CD4-positive, alpha-beta T cell treated with Interleukin-4 for 4 hours (primary cell): ENCODE results near the gene EIF3B.
"Not testable (repeated sequence)": the region's sequence is repeated elsewhere in the genome, so short reads cannot be mapped to it uniquely, and the experiment has no call there.

ENCODE experiments used
- DNase-seq: peaks from one replicate; pipeline ENCODE4 v3.0.0-alpha.2; 2020

Gene EIF3B

DNA sequence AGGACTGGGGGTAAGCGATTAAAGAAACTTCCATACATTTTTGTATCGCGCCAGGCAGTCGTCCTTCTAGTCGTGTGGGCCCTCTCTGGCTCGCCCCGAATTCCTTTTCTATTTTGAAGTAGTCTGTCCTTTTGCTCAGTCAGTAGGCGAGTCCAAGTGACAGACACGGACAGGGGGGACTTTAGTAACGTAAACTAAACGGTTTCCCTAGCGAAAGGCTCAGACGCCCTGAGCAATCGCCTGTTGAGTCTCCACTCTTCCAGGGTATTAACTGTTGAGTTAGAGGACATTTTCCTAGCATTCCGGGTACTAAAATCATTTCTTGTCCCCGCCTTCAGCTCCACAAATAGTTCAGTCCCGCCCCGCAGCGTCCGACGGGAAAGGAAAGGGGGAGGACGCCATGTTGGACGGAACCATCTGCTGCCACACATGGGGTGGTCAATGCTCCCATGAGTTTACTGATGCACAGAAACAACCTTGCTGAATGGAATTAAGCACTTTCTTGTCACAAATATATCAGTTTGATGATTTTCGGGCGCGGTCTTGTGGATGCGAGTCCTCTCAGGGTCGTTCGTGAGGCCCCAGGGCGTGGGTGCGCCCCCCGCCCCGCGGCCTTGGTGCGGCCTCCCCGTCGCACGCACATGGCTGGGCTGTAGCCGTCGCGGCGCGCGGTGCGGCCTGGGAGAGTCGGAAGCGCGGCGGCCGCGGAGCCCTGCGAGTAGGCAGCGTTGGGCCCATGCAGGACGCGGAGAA, at the start of gene EIF3B:
TSS of gene EIF3B (plus strand) at position 642 of the 753 bp plus-strand sequence. CDS start at position 737, 95 bp downstream.
- DNase-seq = peak; percentile 91

DNA sequence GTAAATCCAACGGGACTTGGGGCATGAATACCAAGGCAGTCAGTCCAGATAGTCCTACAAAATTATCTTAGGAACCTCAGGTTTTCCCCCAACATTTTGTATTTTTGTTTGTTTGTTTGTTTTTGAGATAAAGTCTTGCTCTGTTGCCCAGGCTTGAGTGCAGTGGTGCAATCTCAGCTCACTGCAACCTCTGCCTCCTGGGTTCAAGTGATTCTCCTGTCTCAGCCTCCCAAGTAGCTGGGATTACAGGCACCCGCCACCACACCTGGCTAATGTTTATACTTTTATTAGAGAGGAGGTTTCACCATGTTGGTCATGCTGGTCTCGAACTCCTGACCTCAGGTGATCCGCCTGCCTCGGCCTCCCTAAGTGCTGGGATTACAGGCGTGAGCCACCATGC, 49.4 kb upstream of the EIF3B start:
- DNase-seq = not testable (repeated sequence)

DNA sequence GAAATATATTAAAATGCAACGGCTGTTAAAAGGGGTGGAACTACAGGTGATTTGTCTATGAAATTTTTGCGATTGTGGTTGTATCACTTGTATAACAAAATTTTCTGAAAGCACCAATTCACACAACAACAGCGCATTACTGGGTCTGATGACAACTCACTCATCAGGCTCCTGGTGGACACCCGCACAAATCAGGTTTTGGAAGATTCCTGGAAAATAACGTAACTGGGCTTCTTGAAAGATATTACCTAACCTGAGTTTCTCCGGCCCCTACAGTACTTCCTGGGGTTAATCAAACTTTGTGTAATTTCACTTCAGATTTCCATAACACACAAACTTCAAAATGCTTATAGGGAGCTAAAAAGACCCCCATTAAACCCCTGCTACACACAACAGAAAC, 47.9 kb upstream of the EIF3B start:
- DNase-seq = no peak

DNA sequence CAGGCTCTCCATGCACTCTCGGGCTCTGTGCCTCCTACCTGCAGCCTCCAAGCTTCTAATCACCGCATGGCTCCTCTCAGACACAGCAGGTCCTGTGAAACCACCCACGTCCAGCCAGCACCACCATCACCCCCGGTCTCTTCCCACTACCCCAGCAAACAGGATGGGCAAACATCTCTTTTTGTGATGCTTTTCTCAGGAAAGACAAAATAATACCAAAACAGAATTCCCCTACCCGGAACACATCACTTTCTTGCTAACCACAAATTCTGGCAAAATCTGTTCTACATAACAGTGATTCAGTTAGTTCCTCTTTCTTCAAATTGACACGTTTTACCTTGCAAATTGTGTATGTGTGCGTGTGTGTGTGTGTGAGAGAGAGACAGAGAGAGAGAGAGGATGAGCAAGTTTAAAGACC, 46.9 kb upstream of the EIF3B start:
- peak; percentile 15 for DNase-seq

DNA sequence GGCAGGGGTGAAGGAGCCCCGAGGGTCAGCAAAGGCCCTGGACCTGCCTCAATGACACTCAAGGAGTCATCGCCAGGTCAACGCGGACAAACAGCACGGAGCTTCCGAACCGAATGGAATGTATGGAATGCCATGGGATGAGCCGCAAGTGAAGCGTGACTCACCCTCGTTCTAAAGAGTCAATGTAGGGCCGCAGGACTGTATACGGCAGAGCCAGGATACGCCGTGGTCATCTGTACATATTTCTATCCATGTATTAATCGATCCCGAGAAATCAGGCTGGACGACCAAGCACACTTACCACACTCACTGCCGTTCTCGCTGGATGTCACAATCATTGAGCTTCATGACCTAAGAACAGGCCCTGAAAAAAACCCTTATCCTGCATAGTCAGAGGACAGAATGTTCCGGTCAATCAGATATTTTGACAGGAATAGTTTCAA, 44.7 kb upstream of the EIF3B start:
- DNase-seq = no peak

DNA sequence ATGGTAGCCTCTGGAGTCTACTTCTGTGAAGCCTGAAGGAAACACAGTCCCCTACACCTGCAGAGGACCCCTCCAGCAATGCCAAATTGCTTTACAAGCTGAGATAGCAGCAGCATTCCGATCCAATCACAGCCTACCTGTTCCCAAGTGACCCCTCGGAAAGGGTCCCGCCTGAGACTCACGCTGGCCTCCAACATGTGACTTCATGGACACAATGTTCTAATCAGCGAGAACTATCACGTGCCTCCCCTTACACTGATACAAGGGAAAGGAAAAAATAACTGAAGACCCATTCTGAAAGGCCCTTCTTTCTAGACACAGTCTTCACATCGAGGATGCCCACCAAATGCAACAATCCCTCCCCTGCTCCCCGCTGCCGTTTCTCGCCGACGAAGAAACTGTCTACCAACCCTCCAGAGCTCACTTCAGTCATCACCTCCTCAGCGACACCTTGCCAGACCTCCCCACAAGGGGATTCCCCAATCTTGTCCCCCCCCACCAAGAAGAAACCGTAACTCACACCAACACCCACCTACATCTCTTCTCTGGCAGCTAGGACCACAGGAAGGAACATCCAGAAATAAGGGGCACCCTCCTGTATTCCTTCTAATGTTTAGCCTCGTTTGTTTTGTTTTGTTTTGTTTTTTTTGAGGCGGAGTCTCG, 42.2 kb upstream of the EIF3B start:
- DNase-seq = no peak

DNA sequence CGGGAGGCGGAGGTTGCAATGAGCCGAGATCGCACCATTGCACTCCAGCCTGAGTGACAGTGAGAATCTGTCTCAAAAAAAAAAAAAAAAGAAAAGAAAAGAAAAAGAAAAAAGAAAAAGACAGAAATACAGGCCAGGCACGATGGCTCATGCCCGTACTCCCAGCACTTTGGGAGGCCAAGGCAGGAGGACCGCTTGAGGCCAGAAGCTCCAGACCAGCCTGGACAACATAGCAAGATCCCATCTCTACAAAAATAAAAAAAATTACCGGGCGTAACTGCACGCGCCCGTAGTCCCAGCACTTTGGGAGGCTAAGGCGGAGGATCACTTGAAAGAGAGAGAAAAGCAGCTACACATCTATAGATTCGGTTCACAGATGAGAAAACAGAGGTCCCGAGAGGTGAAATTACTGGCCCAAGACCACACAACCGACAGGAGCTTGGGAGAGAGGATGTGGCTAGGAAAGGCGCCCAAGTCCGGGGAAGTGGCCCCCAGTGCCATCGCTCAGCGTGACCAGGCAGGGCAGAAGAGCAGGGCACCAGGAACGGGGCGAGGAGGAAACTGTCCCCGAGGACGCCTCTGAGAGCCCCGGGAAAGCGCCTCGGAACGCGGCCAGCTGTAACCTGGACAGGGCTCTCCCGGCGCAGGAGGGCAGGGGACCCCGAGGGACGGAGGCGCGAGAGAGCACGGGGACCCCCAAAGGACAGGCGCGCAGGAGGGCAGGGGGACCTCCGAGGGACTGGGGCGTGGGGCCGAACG, 41.0 kb upstream of the EIF3B start:
- no peak for DNase-seq

DNA sequence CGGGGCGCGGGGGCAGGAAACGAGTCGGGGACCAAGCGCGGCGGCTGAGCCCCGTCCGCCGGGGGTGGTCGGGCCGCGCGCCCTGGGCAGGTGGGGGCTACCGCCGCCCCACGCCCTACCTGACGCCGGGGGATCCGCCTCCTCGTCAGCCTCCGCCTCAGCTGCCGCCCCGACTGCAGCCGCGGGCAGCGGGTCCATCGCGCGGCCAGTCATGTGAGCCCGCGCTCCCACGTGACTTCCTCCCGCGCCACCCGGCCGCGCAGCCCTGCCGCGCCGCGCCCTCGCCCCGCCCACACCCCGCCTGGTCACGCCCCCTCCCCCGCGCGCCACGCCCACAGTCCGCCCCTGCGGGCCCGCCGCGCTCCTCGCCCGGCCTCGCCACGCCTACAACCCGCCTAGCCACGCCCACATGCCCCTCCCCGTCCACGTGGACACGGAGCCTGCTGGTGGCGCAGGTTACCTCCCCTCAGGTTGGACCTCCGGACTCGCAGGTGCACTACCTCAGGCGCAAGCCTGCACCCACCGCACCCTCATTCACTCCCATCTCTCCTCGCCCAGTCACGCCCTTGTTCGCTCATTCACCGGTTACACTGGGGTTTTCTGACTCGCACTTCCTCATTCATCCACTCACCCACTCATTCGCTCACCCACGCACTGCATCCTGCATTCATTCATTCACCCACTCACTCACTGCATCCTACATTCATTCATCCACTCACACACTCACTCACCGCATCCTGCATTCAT, 40.2 kb upstream of the EIF3B start, which contains the start of gene SNX8:
TSS of gene SNX8 (minus strand) at position 233 of the 747 bp plus-strand sequence. CDS start at position 213, 20 bp downstream.
- peak; percentile 88 for DNase-seq

DNA sequence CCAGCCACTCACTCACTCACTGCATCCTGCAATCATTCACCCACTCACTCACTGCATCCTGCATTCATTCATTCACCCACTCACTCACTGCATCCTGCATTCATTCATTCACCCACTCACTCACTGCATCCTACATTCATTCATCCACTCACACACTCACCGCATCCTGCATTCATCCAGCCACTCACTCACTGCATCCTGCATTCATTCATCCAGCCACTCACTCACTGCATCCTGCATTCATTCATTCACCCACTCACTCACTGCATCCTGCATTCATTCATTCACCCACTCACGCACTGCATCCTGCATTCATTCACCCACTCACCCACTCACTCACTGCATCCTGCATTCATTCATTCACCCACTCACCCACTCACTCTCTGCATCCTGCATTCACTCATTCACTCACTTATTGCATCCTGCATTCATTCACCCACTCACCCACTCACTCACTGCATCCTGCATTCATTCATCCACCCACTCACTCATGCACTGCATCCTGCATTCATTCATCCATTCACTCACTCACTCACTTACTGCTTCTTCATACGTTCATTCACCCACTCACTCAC, 39.6 kb upstream of the EIF3B start:
- DNase-seq = not testable (repeated sequence)

DNA sequence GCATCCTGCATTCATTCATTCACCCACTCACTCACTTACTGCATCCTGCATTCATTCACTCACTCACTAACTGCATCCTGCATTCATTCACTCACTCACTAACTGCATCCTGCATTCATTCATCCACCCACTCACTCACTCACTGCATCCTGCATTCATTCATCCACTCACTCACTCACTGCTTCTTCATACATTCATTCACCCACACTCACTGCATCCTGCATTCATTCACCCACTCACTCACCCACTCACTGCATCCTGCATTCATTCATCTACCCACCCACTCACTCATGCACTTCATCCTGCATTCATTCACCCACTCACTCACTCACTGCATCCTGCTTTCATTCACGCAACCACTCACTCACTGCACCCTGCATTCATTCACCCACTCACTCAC, 38.8 kb upstream of the EIF3B start:
- DNase-seq = no peak

DNA sequence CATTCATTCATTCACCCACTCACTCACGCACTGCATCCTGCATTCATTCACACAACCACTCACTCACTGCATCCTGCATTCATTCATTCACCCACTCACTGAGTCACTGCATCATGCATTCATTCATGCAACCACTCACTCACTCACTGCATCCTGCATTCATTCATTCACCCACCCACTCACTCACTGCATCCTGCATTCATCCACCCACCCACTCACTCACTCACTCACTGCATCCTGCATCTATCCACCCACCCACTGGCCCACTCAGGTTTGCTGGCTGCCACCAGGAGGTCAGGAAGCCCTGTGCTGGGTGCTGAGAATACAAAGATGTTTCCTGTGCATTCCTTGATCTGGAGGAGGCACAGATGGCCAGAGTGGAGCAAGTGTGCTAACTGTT, 38.0 kb upstream of the EIF3B start:
- no peak for DNase-seq

DNA sequence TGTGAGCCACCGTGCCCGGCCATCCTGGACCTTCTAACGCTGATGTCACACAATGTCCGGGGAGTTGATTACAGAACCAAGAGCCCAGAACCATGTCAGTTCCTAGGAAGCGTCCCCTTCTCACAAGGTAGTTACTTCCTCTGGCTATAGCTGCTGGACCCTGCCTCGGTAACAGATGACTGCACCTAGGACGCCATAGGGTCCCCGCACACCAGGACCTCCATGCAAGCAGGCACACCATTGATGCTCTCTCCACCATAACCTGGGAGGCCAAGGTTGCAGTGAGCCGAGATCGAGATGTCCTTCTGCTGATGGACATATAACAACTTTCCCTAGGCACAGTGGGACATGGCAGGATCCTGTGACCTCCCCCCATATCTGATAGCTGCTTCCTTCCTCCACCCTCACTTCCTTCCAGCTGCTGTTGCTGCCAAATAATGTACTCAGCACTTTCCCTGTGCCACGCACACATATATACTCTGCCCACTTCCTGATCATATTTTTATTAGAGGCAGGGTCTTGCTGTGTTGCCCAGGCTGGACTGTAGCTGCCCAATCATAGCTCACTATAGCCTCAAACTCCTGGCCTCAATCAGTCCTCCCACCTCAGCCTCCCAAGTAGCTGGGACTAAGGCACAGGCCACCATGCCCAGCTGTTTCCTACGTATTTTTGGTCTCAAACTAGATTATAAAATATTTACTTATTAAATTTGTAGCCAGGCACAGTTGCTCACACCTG, 36.9 kb upstream of the EIF3B start:
- DNase-seq = no peak

DNA sequence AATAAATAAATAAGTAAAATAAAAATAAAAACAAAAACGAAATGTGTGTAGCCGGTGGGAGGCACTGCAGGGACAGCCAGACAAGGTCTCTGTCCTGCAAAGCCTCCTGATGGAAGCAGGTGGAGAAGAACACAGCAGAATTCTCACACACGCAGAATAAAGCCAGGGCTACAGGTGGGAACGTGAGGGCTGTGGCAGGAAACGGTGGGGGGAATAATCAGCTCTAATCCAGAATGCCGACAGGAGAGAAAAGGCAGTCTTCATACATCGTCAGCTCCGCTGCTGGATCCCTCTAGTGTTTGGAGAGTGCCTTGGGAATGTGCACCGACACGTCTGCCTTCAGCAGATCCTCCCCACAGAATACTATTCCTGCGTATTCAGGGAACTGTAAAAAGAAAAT, 33.6 kb upstream of the EIF3B start:
- no peak for DNase-seq

DNA sequence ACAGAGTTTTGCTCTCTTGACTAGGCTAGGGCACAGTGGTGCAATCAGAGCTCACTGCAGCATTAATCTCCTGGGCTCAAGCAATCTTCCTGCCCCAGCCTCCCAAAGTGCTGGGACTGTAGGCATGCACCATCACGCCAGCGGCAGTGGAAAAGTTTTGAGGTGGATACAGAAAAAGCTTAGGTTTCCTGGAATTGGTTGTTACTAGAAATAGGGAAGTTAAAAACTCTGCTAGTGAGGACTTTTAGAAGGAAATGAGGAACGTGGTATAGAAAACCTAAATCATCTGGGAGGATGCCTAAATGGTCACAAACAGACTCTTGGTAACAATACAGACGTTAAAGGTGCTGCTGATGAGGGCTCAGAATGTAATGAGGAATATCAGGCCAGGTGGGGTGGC, 29.5 kb upstream of the EIF3B start:
- DNase-seq = no peak

DNA sequence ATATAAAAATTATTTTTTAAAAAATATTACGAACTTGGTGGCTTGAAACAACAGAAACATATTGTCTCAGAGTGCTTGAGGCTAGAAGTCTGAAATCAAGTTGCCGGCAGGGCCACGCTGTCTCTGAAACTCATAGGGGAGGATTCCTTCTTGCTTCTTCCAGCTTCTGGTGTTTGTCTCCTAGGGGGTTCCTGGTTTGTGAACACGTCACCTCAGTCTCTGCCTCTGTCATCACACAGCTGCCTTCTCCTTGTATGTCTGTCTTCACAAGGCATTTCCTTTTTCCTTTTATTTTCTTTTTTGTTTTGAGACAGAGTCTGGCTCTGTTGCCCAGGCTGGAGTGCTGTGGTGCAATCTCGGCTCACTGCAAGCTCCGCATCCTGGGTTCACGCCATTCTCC, 27.7 kb upstream of the EIF3B start:
- DNase-seq = no peak

DNA sequence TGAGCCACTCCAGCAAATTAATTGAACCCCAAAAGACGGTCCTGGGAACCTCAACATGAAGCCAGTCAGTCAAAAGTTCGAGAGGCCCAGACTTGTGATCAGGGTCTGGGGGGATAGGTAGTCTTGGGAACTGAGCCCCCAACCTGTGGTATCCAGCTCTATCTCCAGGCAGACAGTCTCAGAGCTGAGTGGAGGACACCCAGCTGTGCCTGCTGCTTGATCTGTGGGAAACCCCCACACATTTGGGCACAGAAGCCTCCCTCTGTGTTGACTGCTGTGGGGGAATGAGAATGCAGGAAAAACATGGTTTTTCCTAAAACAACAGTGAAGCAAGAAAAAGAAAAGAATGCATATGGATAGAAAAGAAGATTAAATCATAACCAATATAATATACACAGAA, 24.1 kb upstream of the EIF3B start:
- no peak for DNase-seq

DNA sequence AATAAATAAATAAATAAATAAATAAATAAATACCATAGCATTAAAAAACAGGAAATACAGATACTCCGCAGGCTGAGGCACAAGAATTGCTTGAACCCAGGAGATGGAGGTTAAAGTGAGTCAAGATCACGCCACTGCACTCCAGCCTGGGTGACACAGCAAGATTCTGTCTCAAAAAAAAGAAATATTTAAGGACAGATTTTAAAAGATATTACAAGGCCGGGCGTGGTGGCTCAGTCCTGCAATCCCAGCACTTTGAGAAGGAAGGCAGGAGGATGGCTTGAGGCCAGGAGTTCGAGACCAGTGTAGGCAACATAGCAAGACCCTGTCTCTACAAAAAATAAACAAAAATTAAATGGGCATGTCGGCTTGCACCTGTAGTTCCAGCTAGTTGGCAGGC, 22.9 kb upstream of the EIF3B start:
- no peak for DNase-seq

DNA sequence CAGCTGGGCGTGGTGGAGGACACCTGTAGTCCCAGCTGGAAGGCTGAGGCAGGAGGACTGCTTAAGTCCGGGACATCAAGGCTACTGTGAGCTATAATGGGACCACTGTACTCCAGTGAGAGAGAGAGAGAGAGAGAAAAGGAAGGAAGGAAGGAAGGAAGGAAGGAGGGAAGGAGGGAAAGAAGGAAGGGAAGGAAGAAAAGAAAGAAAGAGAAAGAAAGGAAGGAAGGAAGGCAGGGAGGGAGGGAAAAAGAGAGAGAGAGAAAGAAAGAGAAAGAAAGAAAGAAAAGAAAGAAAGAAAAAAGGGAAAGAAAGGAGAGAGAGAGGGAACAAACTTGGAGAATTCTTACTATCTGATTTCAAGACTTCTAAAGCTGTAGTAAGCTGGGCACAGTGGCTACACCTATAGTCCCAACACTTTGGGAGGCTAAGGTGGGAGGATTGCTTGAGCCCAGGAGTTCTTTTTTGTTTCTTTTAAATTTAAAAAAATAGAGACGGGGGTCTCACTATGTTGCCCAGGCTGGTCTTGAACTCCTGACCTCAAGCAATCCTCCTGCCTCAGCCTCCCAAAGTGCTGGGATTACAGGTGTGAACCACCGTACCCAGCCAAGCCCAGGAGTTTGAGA, 21.9 kb upstream of the EIF3B start:
- not testable (repeated sequence) for DNase-seq

DNA sequence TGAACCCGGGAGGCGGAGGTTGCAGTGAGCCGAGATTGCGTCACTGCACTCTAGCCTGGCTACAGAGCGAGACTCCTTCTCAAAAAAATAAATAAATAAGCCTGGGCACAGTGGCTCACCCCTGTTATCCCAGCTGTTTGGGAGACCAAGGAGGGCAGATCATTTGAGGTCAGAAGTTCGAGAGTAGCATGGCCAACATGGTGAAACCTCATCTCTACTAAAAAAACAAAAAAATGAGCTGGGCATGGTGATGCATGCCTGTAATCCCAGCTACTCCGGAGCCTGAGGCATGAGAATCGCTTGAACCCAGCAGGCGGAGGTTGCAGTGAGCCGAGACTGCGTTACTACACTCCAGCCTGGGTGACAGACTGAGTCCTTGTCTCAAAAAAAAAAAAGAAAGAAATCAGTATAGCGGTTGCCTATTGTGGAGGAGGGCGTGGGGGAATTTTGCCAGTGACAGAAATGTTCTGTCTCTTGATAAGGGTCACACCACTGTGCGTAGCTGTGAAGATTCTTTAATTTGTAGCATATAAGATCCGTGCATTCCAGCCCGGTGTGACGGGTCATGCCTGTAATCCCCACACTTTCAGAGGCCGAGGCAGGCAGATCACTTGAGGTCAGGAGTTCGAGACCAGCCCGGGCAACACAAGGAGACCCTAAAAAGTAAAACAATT, 17.9 kb upstream of the EIF3B start:
- DNase-seq = no peak

DNA sequence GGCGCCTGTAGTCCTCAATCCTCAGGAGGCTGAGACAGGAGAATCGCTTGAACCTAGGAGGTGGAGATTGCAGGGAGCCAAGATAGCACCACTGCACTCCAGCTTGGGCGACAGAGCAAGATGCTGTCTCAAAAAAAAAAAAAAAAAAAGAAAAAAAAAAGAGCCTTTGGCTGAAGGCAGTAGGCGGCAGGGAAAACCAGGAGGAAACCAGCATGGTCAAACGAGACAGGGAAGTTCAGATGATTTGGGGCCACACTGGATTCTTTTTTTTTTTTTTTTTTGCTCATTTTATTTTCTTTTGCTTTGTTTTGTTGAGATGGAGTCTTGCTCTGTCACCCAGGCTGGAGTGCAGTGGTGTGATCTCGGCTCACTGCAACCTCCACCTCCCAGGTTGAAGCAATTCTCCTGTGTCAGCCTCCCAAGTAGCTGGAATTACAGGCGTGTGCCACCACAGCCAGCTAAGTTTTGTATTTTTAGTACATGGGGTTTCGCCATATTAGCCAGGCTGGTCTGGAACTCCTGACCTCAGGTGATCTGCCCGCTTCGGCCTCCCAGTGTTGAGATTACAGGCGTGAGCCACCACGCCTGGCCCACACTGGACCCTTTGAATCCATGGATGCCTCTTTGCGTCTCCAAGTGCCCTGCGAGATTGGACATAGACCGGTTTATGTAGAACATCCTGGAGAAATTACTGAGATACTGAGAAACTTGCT, 7.1 kb upstream of the EIF3B start:
- not testable (repeated sequence) for DNase-seq
